Activated CD8-positive, alpha-beta memory T cell treated with anti-CD3 and anti-CD28 coated beads, Interleukin-2, amount 50 U/mL, for 1 hour (primary cell): Measurements from ENCODE around the gene PAF1.

Experiments used
- DNase-seq: peaks from one replicate; pipeline ENCODE4 v3.0.0-alpha.2; 2020; ENCODE audit errors: extremely low read depth

PAF1 gene

GRCh38 chr19:39405958-39406655, 15.2 kb upstream of the PAF1 start:
- peak; percentile 91 for DNase-seq

- DNase-seq: no peak
Observed at GRCh38 chr19:39405261-39405957, 14.5 kb upstream of the PAF1 start.

GRCh38 chr19:39403331-39404312, 12.7 kb upstream of the PAF1 start:
- DNase-seq: peak; percentile 92

GRCh38 chr19:39402346-39403300, 11.7 kb upstream of the PAF1 start:
- peak; percentile 80 for DNase-seq

- DNase-seq: peak; percentile 94
Observed at GRCh38 chr19:39401549-39402345, 10.8 kb upstream of the PAF1 start.

- no peak for DNase-seq
Observed at GRCh38 chr19:39401070-39401548, 10.2 kb upstream of the PAF1 start.

GRCh38 chr19:39400061-39400460, 9.2 kb upstream of the PAF1 start:
- no peak for DNase-seq

GRCh38 chr19:39399668-39400050, 8.8 kb upstream of the PAF1 start:
- no peak for DNase-seq

- peak; percentile 47 for DNase-seq
Observed at GRCh38 chr19:39398297-39398864, 7.5 kb upstream of the PAF1 start.

GRCh38 chr19:39397360-39398296, 6.7 kb upstream of the PAF1 start:
- peak; percentile 85 for DNase-seq

GRCh38 chr19:39390451-39390750, 505 bp downstream of the PAF1 start:
- DNase-seq: peak; percentile 90

- no peak for DNase-seq
Observed at GRCh38 chr19:39389631-39390414, 1.1 kb downstream of the PAF1 start.

- no peak for DNase-seq
Observed at GRCh38 chr19:39388657-39389056, 2.2 kb downstream of the PAF1 start.

- DNase-seq: no peak
Observed at GRCh38 chr19:39386557-39386956, 4.3 kb downstream of the PAF1 start.

GRCh38 chr19:39385629-39386411, 5.1 kb downstream of the PAF1 start:
- DNase-seq: no peak

GRCh38 chr19:39384839-39385568, 5.9 kb downstream of the PAF1 start:
- DNase-seq: no peak
